ENCODE measurements around the gene NUBP2.

- TF ChIP-seq POLR2A (IDR thresholded peaks at IDR 0.05) (no peak), CTCF (IDR thresholded peaks at IDR 0.05) (no peak)
Measured at GRCh38 chr16:1745900-1746692, 36.7 kb upstream of the NUBP2 start.
